A673 (cell line): ENCODE results near the gene RBSN. TPM values are rescaled to one million over a fixed set of nuclear protein-coding genes. Genes with fewer than 3 reads are reported as not detected.

Source experiments
- BruUV-seq: library from RNA; stranded (reverse); fragments of 400-500 nt; replicated peaks from 2 replicates; lab custom pipeline; 2021; lab: Mats Ljungman, UMichigan
- CTCF ChIA-PET: fragments of 300-600 bp; sonication (Branson Sonifier 250); formaldehyde crosslinking; loops from one replicate; lab custom pipeline; 2022; ENCODE audit warnings: antibody characterized with exemption; lab: Charles Lee
- POLR2A ChIA-PET: fragments of 300-600 bp; sonication (Branson Sonifier 250); formaldehyde crosslinking; loops from one replicate; lab custom pipeline; 2022; ENCODE audit warnings: antibody characterized with exemption; ENCODE audit not compliant: low non-redundant PET; lab: Charles Lee
- DNase-seq: peaks from one replicate; pipeline ENCODE4 v3.0.0-alpha.2; 2015; ENCODE audit warnings: low spot score
- H3K27ac ChIP-seq: fragments of 200-600 bp; sonication (generic); 2 replicates; pipeline ENCODE4 v1.5.1; 2016; ENCODE audit warnings: mixed run types, low read depth, mild to moderate bottlenecking, mixed read lengths, antibody characterized with exemption, low read length; ENCODE audit not compliant: poor library complexity, severe bottlenecking
- H3K27me3 ChIP-seq: fragments of 200-600 bp; sonication (generic); replicated peaks from 2 replicates; pipeline ENCODE4 v1.6.1; 2017; ENCODE audit warnings: mixed run types, low read depth, mild to moderate bottlenecking, mixed read lengths, antibody characterized with exemption, low read length; ENCODE audit not compliant: insufficient read depth, poor library complexity
- H3K36me3 ChIP-seq: fragments of 200-600 bp; sonication (generic); 2 replicates; pipeline ENCODE4 v1.6.1; 2016; ENCODE audit warnings: mixed run types, mild to moderate bottlenecking, mixed read lengths, antibody characterized with exemption, low read length; ENCODE audit not compliant: insufficient read depth, poor library complexity, severe bottlenecking
- H3K4me1 ChIP-seq: fragments of 200-600 bp; sonication (generic); 2 replicates; pipeline ENCODE4 v1.6.1; 2017; ENCODE audit warnings: mixed run types, mild to moderate bottlenecking, mixed read lengths, antibody characterized with exemption, low read length; ENCODE audit not compliant: insufficient read depth, poor library complexity, severe bottlenecking
- H3K4me3 ChIP-seq: fragments of 200-600 bp; sonication (generic); 2 replicates; pipeline ENCODE4 v1.5.1; 2016; ENCODE audit warnings: low read depth, mixed run types, mild to moderate bottlenecking, mixed read lengths, low read length; ENCODE audit not compliant: poor library complexity, severe bottlenecking
- H3K9me3 ChIP-seq: fragments of 200-600 bp; sonication (generic); 2 replicates; pipeline ENCODE4 v1.6.1; 2016; ENCODE audit warnings: mixed run types, low read depth, mild to moderate bottlenecking, mixed read lengths, antibody characterized with exemption, low read length; ENCODE audit not compliant: poor library complexity, severe bottlenecking
- CTCF ChIP-seq: fragments of 300-800, 200-600 bp; sonication (generic); conservative IDR thresholded peaks from 2 replicates; pipeline ENCODE4 v1.5.1; 2017; ENCODE audit warnings: low read depth, mild to moderate bottlenecking, antibody characterized with exemption, low read length, moderate library complexity, mixed read lengths
- EZH2 ChIP-seq: fragments of 200-600 bp; sonication (generic); IDR thresholded peaks from 2 replicates; pipeline ENCODE4 v1.6.1; 2017; ENCODE audit warnings: borderline replicate concordance, low read depth, mild to moderate bottlenecking, mixed read lengths, antibody characterized with exemption, low read length; ENCODE audit not compliant: poor library complexity, severe bottlenecking
- intact Hi-C: fragments of 100-400 bp; cut with micrococcal nuclease; formaldehyde crosslinking; loops from one replicate; pipeline ENCODE4 v1.10.0; 2022; ENCODE audit not compliant: unreplicated experiment
- total RNA-seq: library from RNA; stranded (reverse); gene quantifications from 2 replicates; pipeline ENCODE4 v1.2.3, GENCODE V29; 2021

RBSN gene
- total RNA-seq, 1 experiment from 2014 or later: 31.2 TPM

GRCh38 chr3:15050405-15051092, 48.4 kb downstream of the RBSN start:
- Histone ChIP-seq H3K4me1 (no peaks in the 10 kb centered on the region), H3K36me3 (peaks cover 79% of the 10 kb centered on the region), H3K4me3 (no peak overlapping the region), H3K27ac (no peak overlapping the region), H3K9me3 (no peaks in the 10 kb centered on the region), H3K27me3 (no peaks in the 10 kb centered on the region)
- no TSS peak for BruUV-seq
- ChIA-PET CTCF (no interaction called here), POLR2A (interaction anchor here (0.5 kb wide), 1 partner anchor 582 kb away, joined by 11 read pairs; no protein-coding TSS in a partner anchor)
- no peak for DNase-seq
- TF ChIP-seq CTCF (no peak), EZH2 (no peak)
- intact Hi-C loops: no loop called here

GRCh38 chr3:15049584-15049983, 49.4 kb downstream of the RBSN start:
- intact Hi-C loops: no loop called here
- H3K36me3 ChIP-seq: peaks cover 87% of the 10 kb centered on the region
- BruUV-seq: no TSS peak
- H3K27ac ChIP-seq: no peak overlapping the region
- POLR2A ChIA-PET: no interaction called here
- no peaks in the 10 kb centered on the region for H3K27me3 ChIP-seq
- TF ChIP-seq EZH2 (no peak), CTCF (no peak)
- H3K4me1 ChIP-seq: peaks cover 4% of the 10 kb centered on the region
- no peaks in the 10 kb centered on the region for H3K9me3 ChIP-seq
- CTCF ChIA-PET: no interaction called here
- no peak overlapping the region for H3K4me3 ChIP-seq
- DNase-seq: no peak

GRCh38 chr3:15045667-15046066, 53.3 kb downstream of the RBSN start:
- Histone ChIP-seq H3K4me3 (no peak overlapping the region), H3K4me1 (peaks cover 33% of the 10 kb centered on the region), H3K27me3 (no peaks in the 10 kb centered on the region), H3K27ac (no peak overlapping the region), H3K9me3 (no peaks in the 10 kb centered on the region), H3K36me3 (peaks cover 94% of the 10 kb centered on the region)
- no TSS peak for BruUV-seq
- CTCF ChIA-PET: no interaction called here
- POLR2A ChIA-PET: no interaction called here
- DNase-seq: no peak
- TF ChIP-seq CTCF (no peak), EZH2 (no peak)
- intact Hi-C loops: no loop called here
